Ovary (tissue), 9 donors: ENCODE measurements around the gene EID2. TPM values are rescaled to one million over a fixed set of nuclear protein-coding genes. Genes with fewer than 3 reads are reported as not detected.
A peak's percentile ranks its signal among the peaks of the same experiment; 100 is the strongest.

Experiments
- DNase-seq, 5 donors: peaks; one replicate each; pipeline ENCODE4 v3.0.0-alpha.2; 2019 to 2020
- H3K27ac ChIP-seq, 2 donors: fragments of 200-600 bp; one replicate each; pipeline versions ENCODE4 v1.5.1 to v1.8.0; 2019 to 2022
- H3K27me3 ChIP-seq: fragments of 200-600 bp; one replicate; pipeline ENCODE4 v1.8.0; 2022
- H3K36me3 ChIP-seq: fragments of 200-600 bp; sonication (generic); one replicate; pipeline ENCODE4 v1.5.1; 2019
- H3K4me1 ChIP-seq: one replicate; pipeline ENCODE4 v1.8.1; 2013; ENCODE audit warnings: mild to moderate bottlenecking, moderate library complexity; ENCODE audit not compliant: insufficient read depth
- H3K4me3 ChIP-seq: fragments of 200-600 bp; sonication (generic); one replicate; pipeline ENCODE4 v1.5.1; 2017
- H3K9me3 ChIP-seq, 2 donors: fragments of 200-600 bp in 1 of 2; sonication (generic) in 1 of 2; one replicate each; pipeline versions ENCODE4 v1.5.1 to v1.8.1; 2013 to 2019; ENCODE audit warnings: mild to moderate bottlenecking in 1 of 2, moderate library complexity in 1 of 2
- CTCF ChIP-seq, 3 donors: fragments of 450-650 bp in 2 of 3; fragments of 200-600 bp in 1 of 3; IDR thresholded peaks; one replicate each; pipeline versions ENCODE4 v1.5.1 to v1.8.0; 2016 to 2022; ENCODE audit warnings: antibody characterized with exemption in 3 of 3, mild to moderate bottlenecking in 1 of 3
- EP300 ChIP-seq: sonication (generic); formaldehyde crosslinking; IDR thresholded peaks from one replicate; pipeline ENCODE4 v1.6.1; 2017; ENCODE audit warnings: antibody characterized with exemption
- POLR2A ChIP-seq: fragments of 450-650 bp; IDR thresholded peaks from one replicate; pipeline ENCODE4 v1.6.1; 2017; ENCODE audit warnings: antibody characterized with exemption, mild to moderate bottlenecking, moderate library complexity
- whole genome bisulfite sequencing, 3 donors: extraction: QIAGEN DNeasy Blood & Tissue Kit in 1 of 3; methylation state at CpG; one replicate each; pipeline versions ENCODE4 v1.1.5 to v1.1.7; 2013 to 2017; 5-methylcytosine and 5-hydroxymethylcytosine counted together
- intact Hi-C, 4 donors: fragments of 100-400 bp; cut with DNase I; formaldehyde crosslinking; loops; one replicate each; pipeline versions ENCODE4 v1.11.0 to v1.15.1; 2022 to 2023
- polyA plus RNA-seq, 2 donors: library from polyadenylated mRNA; stranded (reverse); fragments of 200-250 nt in 1 of 2; fragments of 350-450 nt in 1 of 2; fragmentation: Illumina TruSeq in 1 of 2; extraction: RNeasy Lipid Tissue Mini Kit (QIAGEN cat#74804) in 1 of 2; gene quantifications; one replicate each; pipeline ENCODE4 v1.2.3, GENCODE V29; 2013 to 2014
- total RNA-seq, 7 donors: library from RNA; depleted of rRNA in 2 of 7; stranded (reverse); fragments of >200 nt in 2 of 7; fragmentation: NEBNext Ultra II Directional in 3 of 7; extraction: Animal tissue kit (Norgen Biotek cat#: 25700) in 3 of 7; gene quantifications; one replicate each; pipeline versions ENCODE4 v1.1.0 to v1.2.4, GENCODE V29; 2016 to 2023
- donor health status: DM: no; HTN: no; CAD: no; lungs with moderate emphysema.
- donor health status: DM: no; HTN: no; CAD: no.
- donor health status: Bipolar disorder and iron deficiency.
- donor health status: DM: yes; HTN: yes; CAD: no.
- donor health status: DM: no; HTN: no; CAD: no.
- donor health status: DM: yes; HTN: yes; CAD: no.

Gene EID2
- total and polyA plus RNA-seq, 9 donors, result 6.9 to 17.0 (median 13.1) TPM

GRCh38 chr19:39502640-39503417 is 37.1 kb downstream of the EID2 start:
- Histone ChIP-seq H3K27me3 (peaks cover under 1% of the 10 kb centered on the region), H3K4me1 (peaks cover 9% of the 10 kb centered on the region), H3K4me3 (no peak overlapping the region), H3K36me3 (no peaks in the 10 kb centered on the region), H3K9me3 (no peaks in the 10 kb centered on the region), H3K27ac (no peak overlapping the region)
- peak; percentile 18 to 67 (median 55) for DNase-seq
- intact Hi-C loops, result loop anchor here in 1 of 4 donors (2.0 kb wide), 1 partner anchor 22 kb away; no protein-coding TSS in a partner anchor
- TF ChIP-seq POLR2A (no peak), EP300 (no peak), CTCF (IDR thresholded peaks at IDR 0.05) (peak; percentile 38 to 66 (median 63))
- 10 to 13% (median 12%) methylated on average over 68 to 69 of the region's 69 CpGs for WGBS, 3 donors

GRCh38 chr19:39501340-39501739 is 38.6 kb downstream of the EID2 start:
- H3K4me1 ChIP-seq, result no peaks in the 10 kb centered on the region
- H3K9me3 ChIP-seq, result no peaks in the 10 kb centered on the region
- H3K27ac ChIP-seq, result no peak overlapping the region
- TF ChIP-seq POLR2A (no peak), CTCF (IDR thresholded peaks at IDR 0.05) (no peak), EP300 (no peak)
- DNase-seq, result no peak
- H3K36me3 ChIP-seq, result no peaks in the 10 kb centered on the region
- intact Hi-C loops, result no loop called here
- peaks cover 4% of the 10 kb centered on the region for H3K27me3 ChIP-seq
- WGBS, 3 donors, result 70 to 74% (median 73%) methylated on average over 5 of the region's 5 CpGs
- H3K4me3 ChIP-seq, result no peak overlapping the region

GRCh38 chr19:39500543-39500942 is 39.4 kb downstream of the EID2 start:
- no peak for DNase-seq
- intact Hi-C loops, result no loop called here
- WGBS, 3 donors, result 37 to 49% (median 42%) methylated on average over 4 of the region's 4 CpGs
- Histone ChIP-seq H3K4me1 (no peaks in the 10 kb centered on the region), H3K27ac (no peak overlapping the region), H3K4me3 (no peak overlapping the region), H3K9me3 (no peaks in the 10 kb centered on the region), H3K27me3 (peaks cover 4% of the 10 kb centered on the region), H3K36me3 (no peaks in the 10 kb centered on the region)
- TF ChIP-seq CTCF (IDR thresholded peaks at IDR 0.05) (no peak), POLR2A (no peak), EP300 (no peak)

GRCh38 chr19:39499932-39500331 is 40.0 kb downstream of the EID2 start:
- H3K27me3 ChIP-seq, result peaks cover 4% of the 10 kb centered on the region
- 72 to 81% (median 72%) methylated on average over 8 of the region's 8 CpGs for WGBS, 3 donors
- no peaks in the 10 kb centered on the region for H3K9me3 ChIP-seq
- DNase-seq, result no peak
- H3K36me3 ChIP-seq, result no peaks in the 10 kb centered on the region
- H3K4me3 ChIP-seq, result no peak overlapping the region
- H3K27ac ChIP-seq, result no peak overlapping the region
- TF ChIP-seq EP300, result no peak
- H3K4me1 ChIP-seq, result no peaks in the 10 kb centered on the region
- intact Hi-C loops, result no loop called here
